WTC11 (cell line): ENCODE results near the gene FANK1. TPM values are rescaled to one million over a fixed set of nuclear protein-coding genes. Genes with fewer than 3 reads are reported as not detected.

Experiments used
- ATAC-seq: fragments of 200-7000 bp; cut with Tn5 transposase; 2 replicates; pipeline ENCODE4 v1.10.0; 2021; ENCODE audit warnings: mild to moderate bottlenecking, moderate library complexity
- CTCF ChIA-PET: fragments of 300-600 bp; sonication (Branson Sonifier 250); formaldehyde crosslinking; loops from one replicate; lab custom pipeline; 2021; ENCODE audit warnings: antibody characterized with exemption; lab: Charles Lee
- POLR2A ChIA-PET: fragments of 350-600 bp; sonication (Branson Sonifier 250); formaldehyde crosslinking; loops from one replicate; lab custom pipeline; 2021; ENCODE audit warnings: antibody characterized with exemption; lab: Charles Lee
- DNase-seq: peaks from one replicate; pipeline ENCODE4 v3.0.0; 2021; ENCODE audit warnings: low spot score
- H3K27ac Mint-ChIP-seq: 2 replicates; pipeline ENCODE4 v1.8.0; 2021; ENCODE audit warnings: mixed read lengths
- H3K27me3 Mint-ChIP-seq: 2 replicates; pipeline ENCODE4 v1.8.0; 2021; ENCODE audit warnings: low read depth, mild to moderate bottlenecking, moderate library complexity, mixed read lengths
- H3K36me3 Mint-ChIP-seq: 2 replicates; pipeline ENCODE4 v1.8.0; 2021; ENCODE audit warnings: mixed read lengths
- H3K4me1 Mint-ChIP-seq: 2 replicates; pipeline ENCODE4 v1.8.0; 2022; ENCODE audit warnings: mixed read lengths
- H3K4me3 Mint-ChIP-seq: 2 replicates; pipeline ENCODE4 v1.8.0; 2021; ENCODE audit warnings: mild to moderate bottlenecking, moderate library complexity, mixed read lengths
- H3K9me3 Mint-ChIP-seq: 2 replicates; pipeline ENCODE4 v1.8.0; 2021; ENCODE audit warnings: mixed read lengths
- ATF1 ChIP-seq: sonication (generic); formaldehyde crosslinking; IDR thresholded peaks from 2 replicates; pipeline ENCODE4 v1.8.1; 2023; ENCODE audit warnings: mild to moderate bottlenecking, moderate library complexity, missing genetic modification reagents
- CREB1 ChIP-seq: sonication (generic); formaldehyde crosslinking; IDR thresholded peaks from 2 replicates; pipeline ENCODE4 v1.8.0; 2023; ENCODE audit warnings: mild to moderate bottlenecking, missing genetic modification reagents
- EMX1 ChIP-seq: fragments of 250-450 bp; sonication (Bioruptor Pico); IDR thresholded peaks from 2 replicates; pipeline ENCODE4 v1.8.0; 2021; ENCODE audit warnings: mild to moderate bottlenecking
- ESRRA ChIP-seq: sonication (generic); formaldehyde crosslinking; IDR thresholded peaks from 2 replicates; pipeline ENCODE4 v1.8.1; 2022; ENCODE audit warnings: mild to moderate bottlenecking, missing genetic modification reagents, borderline replicate concordance
- GABPB1 ChIP-seq: sonication (generic); formaldehyde crosslinking; IDR thresholded peaks from 2 replicates; pipeline ENCODE4 v1.8.1; 2023; ENCODE audit warnings: mild to moderate bottlenecking, missing genetic modification reagents
- KAT7 ChIP-seq: sonication (generic); formaldehyde crosslinking; IDR thresholded peaks from 2 replicates; pipeline ENCODE4 v1.8.1; 2023; ENCODE audit warnings: missing genetic modification reagents, mild to moderate bottlenecking, borderline replicate concordance
- NFYB ChIP-seq: sonication (generic); formaldehyde crosslinking; conservative IDR thresholded peaks from 2 replicates; pipeline ENCODE4 v1.8.0; 2022; ENCODE audit warnings: low read depth, missing genetic modification reagents
- NR3C1 ChIP-seq: sonication (generic); formaldehyde crosslinking; conservative IDR thresholded peaks from 2 replicates; pipeline ENCODE4 v1.8.1; 2023; ENCODE audit warnings: low read depth, mild to moderate bottlenecking, missing genetic modification reagents
- SMAD3 ChIP-seq: sonication (generic); formaldehyde crosslinking; IDR thresholded peaks from 2 replicates; pipeline ENCODE4 v1.8.0; 2022; ENCODE audit warnings: missing genetic modification reagents, mild to moderate bottlenecking, borderline replicate concordance
- ZNF317 ChIP-seq: sonication (generic); formaldehyde crosslinking; IDR thresholded peaks from 2 replicates; pipeline ENCODE4 v1.8.1; 2023; ENCODE audit warnings: low read depth, mild to moderate bottlenecking, moderate library complexity, missing genetic modification reagents, borderline replicate concordance
- ZNF396 ChIP-seq: fragments of 250-450 bp; sonication (Bioruptor Pico); IDR thresholded peaks from 2 replicates; pipeline ENCODE4 v1.8.0; 2021; ENCODE audit warnings: mild to moderate bottlenecking, moderate library complexity, borderline replicate concordance
- ZNF423 ChIP-seq: fragments of 250-450 bp; sonication (Bioruptor Pico); IDR thresholded peaks from 2 replicates; pipeline ENCODE4 v2.1.2; 2022; ENCODE audit warnings: mild to moderate bottlenecking, moderate library complexity
- total RNA-seq: library from RNA; stranded (reverse); gene quantifications from 3 replicates; pipeline ENCODE4 v1.2.3, GENCODE V29; 2021
- TF ChIP-seq, protein P1 (sequence below): sonication (generic); formaldehyde crosslinking; conservative IDR thresholded peaks from 2 replicates; pipeline ENCODE4 v1.8.1; 2022; ENCODE audit warnings: mild to moderate bottlenecking, missing genetic modification reagents
- TF ChIP-seq, protein P2 (sequence below): sonication (generic); formaldehyde crosslinking; IDR thresholded peaks from 2 replicates; pipeline ENCODE4 v1.8.1; 2023; ENCODE audit warnings: mild to moderate bottlenecking, missing genetic modification reagents, moderate library complexity
- TF ChIP-seq, protein P3 (sequence below): sonication (generic); formaldehyde crosslinking; IDR thresholded peaks from 2 replicates; pipeline ENCODE4 v1.8.1; 2022; ENCODE audit warnings: missing genetic modification reagents, borderline replicate concordance
- TF ChIP-seq, protein P4 (sequence below): fragments of 200-600 bp; IDR thresholded peaks from 2 replicates; pipeline ENCODE4 v1.8.0; 2022; ENCODE audit warnings: antibody characterized with exemption
- TF ChIP-seq, protein P5 (sequence below): sonication (generic); formaldehyde crosslinking; IDR thresholded peaks from 2 replicates; pipeline ENCODE4 v1.8.0; 2023; ENCODE audit warnings: missing genetic modification reagents, mild to moderate bottlenecking, borderline replicate concordance
- TF ChIP-seq, protein P6 (sequence below): fragments of 250-450 bp; sonication (Bioruptor Pico); IDR thresholded peaks from 2 replicates; pipeline ENCODE4 v1.9.0; 2021; ENCODE audit warnings: mild to moderate bottlenecking
- TF ChIP-seq, protein P7 (sequence below): sonication (generic); formaldehyde crosslinking; conservative IDR thresholded peaks from 2 replicates; pipeline ENCODE4 v1.8.1; 2023; ENCODE audit warnings: mild to moderate bottlenecking, low read depth, missing genetic modification reagents, moderate library complexity
- TF ChIP-seq, protein P8 (sequence below): fragments of 250-450 bp; sonication (Bioruptor Pico); IDR thresholded peaks from 2 replicates; pipeline ENCODE4 v1.9.0; 2021; ENCODE audit warnings: moderate library complexity, mild to moderate bottlenecking, inconsistent platforms, borderline replicate concordance

The FANK1 gene
- total RNA-seq, 1 experiment from 2014 or later = 3.4 TPM

DNA sequence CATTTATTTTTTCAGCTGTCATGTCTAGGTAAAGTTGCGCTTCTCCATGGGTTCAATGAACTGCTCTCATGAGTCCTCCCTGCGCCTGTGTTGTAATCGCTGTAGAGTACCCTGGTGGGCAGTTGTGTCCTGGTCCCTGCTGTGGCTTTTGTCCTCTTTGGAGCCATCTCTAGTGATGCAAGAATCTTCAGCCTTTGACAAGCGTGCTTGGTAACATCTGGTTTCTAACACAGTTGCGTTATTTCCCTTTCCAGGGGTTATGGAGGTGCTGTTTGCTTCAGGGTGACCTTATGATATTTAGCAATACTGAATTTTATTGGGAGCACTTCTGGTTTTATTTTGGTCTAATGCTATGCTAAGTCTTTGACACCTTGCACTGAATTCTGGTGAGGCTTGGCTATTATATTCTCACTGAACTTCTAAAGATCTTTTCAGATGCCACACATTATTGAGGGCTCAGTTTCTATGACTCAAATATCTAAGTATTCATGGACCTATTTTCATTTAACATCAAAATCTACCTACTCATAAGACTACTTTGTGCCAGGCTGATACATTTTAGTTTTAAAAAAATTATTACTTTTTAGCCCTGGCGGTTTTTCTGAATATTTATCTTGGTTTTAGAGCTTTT is 88.6 kb downstream of the FANK1 start:
- H3K9me3 Mint-ChIP-seq = no peaks in the 10 kb centered on the region
- CTCF ChIA-PET = interaction anchor here (1.1 kb wide), 2 partner anchors 8 to 519 kb away, joined by 3 to 4 read pairs; no protein-coding TSS in a partner anchor
- no peak for TF ChIP-seq NFYB
- no peak for TF ChIP-seq ESRRA
- TF ChIP-seq ZNF423 (CRISPR knock-in tag) = no peak
- no peak for TF ChIP-seq CREB1 (CRISPR knock-in tag)
- TF ChIP-seq, all 79 proteins: peak for 0
- H3K4me3 Mint-ChIP-seq = no peak overlapping the region
- ATAC-seq (no peak), DNase-seq (no peak)
- no peaks in the 10 kb centered on the region for H3K27me3 Mint-ChIP-seq
- POLR2A ChIA-PET = no interaction called here
- no peaks in the 10 kb centered on the region for H3K36me3 Mint-ChIP-seq
- peaks cover 12% of the 10 kb centered on the region for H3K4me1 Mint-ChIP-seq
- no peak overlapping the region for H3K27ac Mint-ChIP-seq

DNA sequence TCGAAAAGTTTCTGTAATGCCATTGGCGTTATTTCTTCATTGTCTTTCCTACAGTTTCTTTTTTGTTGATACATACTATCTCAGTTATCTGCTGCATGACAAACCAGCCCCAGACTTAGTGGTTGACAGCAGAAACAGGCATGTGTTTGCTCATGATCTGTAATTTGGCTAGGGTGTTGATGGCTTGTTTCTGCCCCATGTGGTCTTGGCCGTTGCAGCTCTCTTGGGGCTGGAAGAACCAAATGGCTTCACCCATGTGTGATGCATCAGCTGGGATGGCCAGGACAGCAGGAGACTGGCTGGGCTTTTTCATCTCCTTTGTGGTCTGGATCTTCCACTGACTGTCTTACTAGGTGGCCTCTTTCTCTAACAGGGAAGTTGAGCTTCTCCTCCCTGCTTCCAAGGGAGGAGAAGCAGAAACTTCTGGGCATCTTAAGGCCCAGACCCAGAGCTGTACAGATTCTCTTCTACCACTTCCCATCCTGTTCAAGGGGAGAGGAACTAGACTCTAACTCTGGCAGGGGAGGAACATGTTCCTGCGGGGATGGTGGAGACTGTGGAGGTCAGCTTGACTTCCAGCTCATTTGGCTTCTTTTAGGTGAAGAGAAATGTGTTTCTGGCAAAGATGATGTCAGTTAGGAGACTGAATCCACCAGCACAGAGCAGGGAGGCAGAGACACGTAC is 89.3 kb downstream of the FANK1 start:
- POLR2A ChIA-PET = no interaction called here
- Mint-ChIP-seq H3K27me3 (no peaks in the 10 kb centered on the region), H3K27ac (no peak overlapping the region), H3K4me3 (no peak overlapping the region), H3K9me3 (peaks cover 7% of the 10 kb centered on the region), H3K4me1 (peaks cover 12% of the 10 kb centered on the region), H3K36me3 (no peaks in the 10 kb centered on the region)
- DNase-seq (no peak), ATAC-seq (no peak)
- TF ChIP-seq, protein P1, sequence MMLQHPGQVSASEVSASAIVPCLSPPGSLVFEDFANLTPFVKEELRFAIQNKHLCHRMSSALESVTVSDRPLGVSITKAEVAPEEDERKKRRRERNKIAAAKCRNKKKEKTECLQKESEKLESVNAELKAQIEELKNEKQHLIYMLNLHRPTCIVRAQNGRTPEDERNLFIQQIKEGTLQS (CRISPR knock-in tag) = no peak
- no peak for TF ChIP-seq SMAD3 (CRISPR knock-in tag)
- TF ChIP-seq, protein P2, sequence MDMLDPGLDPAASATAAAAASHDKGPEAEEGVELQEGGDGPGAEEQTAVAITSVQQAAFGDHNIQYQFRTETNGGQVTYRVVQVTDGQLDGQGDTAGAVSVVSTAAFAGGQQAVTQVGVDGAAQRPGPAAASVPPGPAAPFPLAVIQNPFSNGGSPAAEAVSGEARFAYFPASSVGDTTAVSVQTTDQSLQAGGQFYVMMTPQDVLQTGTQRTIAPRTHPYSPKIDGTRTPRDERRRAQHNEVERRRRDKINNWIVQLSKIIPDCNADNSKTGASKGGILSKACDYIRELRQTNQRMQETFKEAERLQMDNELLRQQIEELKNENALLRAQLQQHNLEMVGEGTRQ = no peak
- TF ChIP-seq, protein P3, sequence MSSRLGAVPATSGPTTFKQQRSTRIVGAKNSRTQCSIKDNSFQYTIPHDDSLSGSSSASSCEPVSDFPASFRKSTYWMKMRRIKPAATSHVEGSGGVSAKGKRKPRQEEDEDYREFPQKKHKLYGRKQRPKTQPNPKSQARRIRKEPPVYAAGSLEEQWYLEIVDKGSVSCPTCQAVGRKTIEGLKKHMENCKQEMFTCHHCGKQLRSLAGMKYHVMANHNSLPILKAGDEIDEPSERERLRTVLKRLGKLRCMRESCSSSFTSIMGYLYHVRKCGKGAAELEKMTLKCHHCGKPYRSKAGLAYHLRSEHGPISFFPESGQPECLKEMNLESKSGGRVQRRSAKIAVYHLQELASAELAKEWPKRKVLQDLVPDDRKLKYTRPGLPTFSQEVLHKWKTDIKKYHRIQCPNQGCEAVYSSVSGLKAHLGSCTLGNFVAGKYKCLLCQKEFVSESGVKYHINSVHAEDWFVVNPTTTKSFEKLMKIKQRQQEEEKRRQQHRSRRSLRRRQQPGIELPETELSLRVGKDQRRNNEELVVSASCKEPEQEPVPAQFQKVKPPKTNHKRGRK = no peak
- TF ChIP-seq NR3C1 (CRISPR knock-in tag) = no peak
- TF ChIP-seq KAT7 (CRISPR knock-in tag) = no peak
- TF ChIP-seq, protein P4, sequence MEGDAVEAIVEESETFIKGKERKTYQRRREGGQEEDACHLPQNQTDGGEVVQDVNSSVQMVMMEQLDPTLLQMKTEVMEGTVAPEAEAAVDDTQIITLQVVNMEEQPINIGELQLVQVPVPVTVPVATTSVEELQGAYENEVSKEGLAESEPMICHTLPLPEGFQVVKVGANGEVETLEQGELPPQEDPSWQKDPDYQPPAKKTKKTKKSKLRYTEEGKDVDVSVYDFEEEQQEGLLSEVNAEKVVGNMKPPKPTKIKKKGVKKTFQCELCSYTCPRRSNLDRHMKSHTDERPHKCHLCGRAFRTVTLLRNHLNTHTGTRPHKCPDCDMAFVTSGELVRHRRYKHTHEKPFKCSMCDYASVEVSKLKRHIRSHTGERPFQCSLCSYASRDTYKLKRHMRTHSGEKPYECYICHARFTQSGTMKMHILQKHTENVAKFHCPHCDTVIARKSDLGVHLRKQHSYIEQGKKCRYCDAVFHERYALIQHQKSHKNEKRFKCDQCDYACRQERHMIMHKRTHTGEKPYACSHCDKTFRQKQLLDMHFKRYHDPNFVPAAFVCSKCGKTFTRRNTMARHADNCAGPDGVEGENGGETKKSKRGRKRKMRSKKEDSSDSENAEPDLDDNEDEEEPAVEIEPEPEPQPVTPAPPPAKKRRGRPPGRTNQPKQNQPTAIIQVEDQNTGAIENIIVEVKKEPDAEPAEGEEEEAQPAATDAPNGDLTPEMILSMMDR = no peak
- no peak for TF ChIP-seq EMX1 (CRISPR knock-in tag)
- TF ChIP-seq GABPB1 (CRISPR knock-in tag) = no peak
- TF ChIP-seq, protein P5, sequence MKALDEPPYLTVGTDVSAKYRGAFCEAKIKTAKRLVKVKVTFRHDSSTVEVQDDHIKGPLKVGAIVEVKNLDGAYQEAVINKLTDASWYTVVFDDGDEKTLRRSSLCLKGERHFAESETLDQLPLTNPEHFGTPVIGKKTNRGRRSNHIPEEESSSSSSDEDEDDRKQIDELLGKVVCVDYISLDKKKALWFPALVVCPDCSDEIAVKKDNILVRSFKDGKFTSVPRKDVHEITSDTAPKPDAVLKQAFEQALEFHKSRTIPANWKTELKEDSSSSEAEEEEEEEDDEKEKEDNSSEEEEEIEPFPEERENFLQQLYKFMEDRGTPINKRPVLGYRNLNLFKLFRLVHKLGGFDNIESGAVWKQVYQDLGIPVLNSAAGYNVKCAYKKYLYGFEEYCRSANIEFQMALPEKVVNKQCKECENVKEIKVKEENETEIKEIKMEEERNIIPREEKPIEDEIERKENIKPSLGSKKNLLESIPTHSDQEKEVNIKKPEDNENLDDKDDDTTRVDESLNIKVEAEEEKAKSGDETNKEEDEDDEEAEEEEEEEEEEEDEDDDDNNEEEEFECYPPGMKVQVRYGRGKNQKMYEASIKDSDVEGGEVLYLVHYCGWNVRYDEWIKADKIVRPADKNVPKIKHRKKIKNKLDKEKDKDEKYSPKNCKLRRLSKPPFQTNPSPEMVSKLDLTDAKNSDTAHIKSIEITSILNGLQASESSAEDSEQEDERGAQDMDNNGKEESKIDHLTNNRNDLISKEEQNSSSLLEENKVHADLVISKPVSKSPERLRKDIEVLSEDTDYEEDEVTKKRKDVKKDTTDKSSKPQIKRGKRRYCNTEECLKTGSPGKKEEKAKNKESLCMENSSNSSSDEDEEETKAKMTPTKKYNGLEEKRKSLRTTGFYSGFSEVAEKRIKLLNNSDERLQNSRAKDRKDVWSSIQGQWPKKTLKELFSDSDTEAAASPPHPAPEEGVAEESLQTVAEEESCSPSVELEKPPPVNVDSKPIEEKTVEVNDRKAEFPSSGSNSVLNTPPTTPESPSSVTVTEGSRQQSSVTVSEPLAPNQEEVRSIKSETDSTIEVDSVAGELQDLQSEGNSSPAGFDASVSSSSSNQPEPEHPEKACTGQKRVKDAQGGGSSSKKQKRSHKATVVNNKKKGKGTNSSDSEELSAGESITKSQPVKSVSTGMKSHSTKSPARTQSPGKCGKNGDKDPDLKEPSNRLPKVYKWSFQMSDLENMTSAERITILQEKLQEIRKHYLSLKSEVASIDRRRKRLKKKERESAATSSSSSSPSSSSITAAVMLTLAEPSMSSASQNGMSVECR = no peak
- no peak for TF ChIP-seq ZNF317 (CRISPR knock-in tag)
- TF ChIP-seq, protein P6, sequence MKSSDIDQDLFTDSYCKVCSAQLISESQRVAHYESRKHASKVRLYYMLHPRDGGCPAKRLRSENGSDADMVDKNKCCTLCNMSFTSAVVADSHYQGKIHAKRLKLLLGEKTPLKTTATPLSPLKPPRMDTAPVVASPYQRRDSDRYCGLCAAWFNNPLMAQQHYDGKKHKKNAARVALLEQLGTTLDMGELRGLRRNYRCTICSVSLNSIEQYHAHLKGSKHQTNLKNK (CRISPR knock-in tag) = no peak
- TF ChIP-seq, protein P7, sequence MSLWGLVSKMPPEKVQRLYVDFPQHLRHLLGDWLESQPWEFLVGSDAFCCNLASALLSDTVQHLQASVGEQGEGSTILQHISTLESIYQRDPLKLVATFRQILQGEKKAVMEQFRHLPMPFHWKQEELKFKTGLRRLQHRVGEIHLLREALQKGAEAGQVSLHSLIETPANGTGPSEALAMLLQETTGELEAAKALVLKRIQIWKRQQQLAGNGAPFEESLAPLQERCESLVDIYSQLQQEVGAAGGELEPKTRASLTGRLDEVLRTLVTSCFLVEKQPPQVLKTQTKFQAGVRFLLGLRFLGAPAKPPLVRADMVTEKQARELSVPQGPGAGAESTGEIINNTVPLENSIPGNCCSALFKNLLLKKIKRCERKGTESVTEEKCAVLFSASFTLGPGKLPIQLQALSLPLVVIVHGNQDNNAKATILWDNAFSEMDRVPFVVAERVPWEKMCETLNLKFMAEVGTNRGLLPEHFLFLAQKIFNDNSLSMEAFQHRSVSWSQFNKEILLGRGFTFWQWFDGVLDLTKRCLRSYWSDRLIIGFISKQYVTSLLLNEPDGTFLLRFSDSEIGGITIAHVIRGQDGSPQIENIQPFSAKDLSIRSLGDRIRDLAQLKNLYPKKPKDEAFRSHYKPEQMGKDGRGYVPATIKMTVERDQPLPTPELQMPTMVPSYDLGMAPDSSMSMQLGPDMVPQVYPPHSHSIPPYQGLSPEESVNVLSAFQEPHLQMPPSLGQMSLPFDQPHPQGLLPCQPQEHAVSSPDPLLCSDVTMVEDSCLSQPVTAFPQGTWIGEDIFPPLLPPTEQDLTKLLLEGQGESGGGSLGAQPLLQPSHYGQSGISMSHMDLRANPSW (CRISPR knock-in tag) = no peak
- no peak for TF ChIP-seq ATF1 (CRISPR knock-in tag)
- no peak for TF ChIP-seq ZNF396 (CRISPR knock-in tag)
- no peak for TF ChIP-seq ESRRA
- TF ChIP-seq, protein P8, sequence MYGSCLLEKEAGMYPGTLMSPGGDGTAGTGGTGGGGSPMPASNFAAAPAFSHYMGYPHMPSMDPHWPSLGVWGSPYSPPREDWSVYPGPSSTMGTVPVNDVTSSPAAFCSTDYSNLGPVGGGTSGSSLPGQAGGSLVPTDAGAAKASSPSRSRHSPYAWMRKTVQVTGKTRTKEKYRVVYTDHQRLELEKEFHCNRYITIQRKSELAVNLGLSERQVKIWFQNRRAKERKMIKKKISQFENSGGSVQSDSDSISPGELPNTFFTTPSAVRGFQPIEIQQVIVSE = no peak
- CTCF ChIA-PET = interaction anchor here (1.1 kb wide), 2 partner anchors 9 to 518 kb away, joined by 3 to 4 read pairs; no protein-coding TSS in a partner anchor
